ENCODE results near the gene BRINP1. TPM values are rescaled to one million over a fixed set of nuclear protein-coding genes. Genes with fewer than 3 reads are reported as not detected.

BRINP1 gene
- total and polyA plus RNA-seq, 2 of the 8 experiments (the other 6 are each of a cell fraction or from before 2014, with no cell fraction given) = 19.5 to 20.5 TPM

GRCh38 chr9:119343059-119343990, 25.9 kb downstream of the BRINP1 start (continued):
- TF ChIP-seq CHD7 (IDR thresholded peaks at IDR 0.05; ENCODE audit: insufficient replicate concordance, low read length) = no peak
- TF ChIP-seq GABPA (IDR thresholded peaks at IDR 0.05; ENCODE audit: borderline replicate concordance, insufficient read depth, low read length) = no peak
- TF ChIP-seq RAD21 (IDR thresholded peaks at IDR 0.05 in 1 of 2, conservative IDR thresholded peaks at IDR 0.05 in 1 of 2; ENCODE audit: low read depth in 2 of 2, low read length in 2 of 2) = no peak
- no peak for TF ChIP-seq TCF12 (IDR thresholded peaks at IDR 0.05; ENCODE audit: low read depth, low read length)
- TF ChIP-seq EP300 (IDR thresholded peaks at IDR 0.05; ENCODE audit: borderline replicate concordance in 1 of 2, low read depth in 2 of 2, low read length in 2 of 2) = no peak
